NOMO-1 treated with DMSO at 0.1 percent for 48 hours (cell line): Measurements from ENCODE around the gene GIPC2.

Experiments
- DNase-seq: peaks from one replicate; lab custom pipeline; 2025; ENCODE audit not compliant: unreplicated experiment; lab: John Stamatoyannopoulos, UW

Gene GIPC2

GRCh38 chr1:78035121-78035520 is 10.6 kb upstream of the GIPC2 start:
- no peak for DNase-seq

GRCh38 chr1:78036450-78036849 is 9.3 kb upstream of the GIPC2 start:
- DNase-seq = no peak

- DNase-seq = no peak
These were observed 7.7 kb upstream of the GIPC2 start for GRCh38 chr1:78038071-78038470.

- DNase-seq = no peak
These were observed 7.3 kb upstream of the GIPC2 start for GRCh38 chr1:78038491-78038939.

GRCh38 chr1:78040484-78041089 is 5.2 kb upstream of the GIPC2 start:
- no peak for DNase-seq

GRCh38 chr1:78043436-78043835 is 2.3 kb upstream of the GIPC2 start:
- DNase-seq = no peak

GRCh38 chr1:78044796-78045562 is 787 bp upstream of the GIPC2 start:
- DNase-seq = no peak

- DNase-seq = no peak
These were observed 222 bp upstream of the GIPC2 start for GRCh38 chr1:78045563-78045925.

- no peak for DNase-seq
These were observed 1.3 kb downstream of the GIPC2 start for GRCh38 chr1:78047106-78047505.

GRCh38 chr1:78047631-78048030 is 1.9 kb downstream of the GIPC2 start:
- DNase-seq = no peak

- DNase-seq = no peak
These were observed 2.7 kb downstream of the GIPC2 start for GRCh38 chr1:78048446-78048845.

GRCh38 chr1:78049396-78049795 is 3.6 kb downstream of the GIPC2 start:
- DNase-seq = no peak

- DNase-seq = no peak
These were observed 5.2 kb downstream of the GIPC2 start for GRCh38 chr1:78051005-78051404.

- DNase-seq = no peak
These were observed 7.1 kb downstream of the GIPC2 start for GRCh38 chr1:78052685-78053405.

GRCh38 chr1:78053498-78053897 is 7.7 kb downstream of the GIPC2 start:
- DNase-seq = no peak

- DNase-seq = no peak
These were observed 8.8 kb downstream of the GIPC2 start for GRCh38 chr1:78054559-78054958.

GRCh38 chr1:78054972-78055371 is 9.2 kb downstream of the GIPC2 start:
- no peak for DNase-seq

- DNase-seq = no peak
These were observed 9.9 kb downstream of the GIPC2 start for GRCh38 chr1:78055565-78056132.

GRCh38 chr1:78058670-78059069 is 12.9 kb downstream of the GIPC2 start:
- DNase-seq = no peak

- peak; percentile 22 for DNase-seq
These were observed 15.2 kb downstream of the GIPC2 start for GRCh38 chr1:78060857-78061563.

- no peak for DNase-seq
These were observed 16.2 kb downstream of the GIPC2 start for GRCh38 chr1:78061825-78062523.
